ENCODE measurements around the gene CMPK2.

- TF ChIP-seq CTCF (IDR thresholded peaks at IDR 0.05), result no peak
- TF ChIP-seq POLR2A (IDR thresholded peaks at IDR 0.05), result no peak
These were observed 1.4 kb downstream of the CMPK2 start for GRCh38 chr2:6864231-6864754.

All from uterus (tissue), 2 donors.